Measurements from ENCODE around the gene PDZRN4. TPM values are rescaled to one million over a fixed set of nuclear protein-coding genes. Genes with fewer than 3 reads are reported as not detected.

Gene PDZRN4
- total RNA-seq, 2 donors from 2014 or later = 0.35 to 3.5 TPM

DNA sequence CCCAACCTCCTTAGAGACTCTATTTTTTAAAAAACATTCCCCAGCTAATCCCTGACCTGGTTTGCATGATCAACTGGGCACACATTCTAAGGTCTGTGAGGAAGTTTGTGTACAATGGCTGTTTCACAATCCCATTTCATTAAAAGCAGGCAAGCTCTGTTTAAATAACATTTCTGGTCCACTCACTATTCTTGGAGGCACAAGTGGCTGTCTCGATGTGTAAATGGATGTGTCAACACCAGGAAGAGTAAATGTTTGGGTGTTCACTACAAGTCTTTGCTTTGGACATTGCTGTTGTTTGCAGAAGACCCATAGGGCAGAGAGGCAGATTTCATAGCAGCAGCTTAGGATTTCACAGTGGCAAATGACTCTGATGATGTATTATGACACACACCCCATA lies 98.3 kb downstream of the PDZRN4 start:
- no peak for DNase-seq
- Histone ChIP-seq H3K4me1 (no peaks in the 10 kb centered on the region), H3K9ac (ENCODE audit: low read depth in 2 of 2, low read length in 2 of 2) (no peak overlapping the region), H3K27ac (no peak overlapping the region), H3K36me3 (no peaks in the 10 kb centered on the region), H3K9me3 (no peaks in the 10 kb centered on the region), H3K27me3 (no peaks in the 10 kb centered on the region), H3K4me3 (no peak overlapping the region)
- intact Hi-C loops (cut with DNase I) = no loop called here
- TF ChIP-seq, protein P1, sequence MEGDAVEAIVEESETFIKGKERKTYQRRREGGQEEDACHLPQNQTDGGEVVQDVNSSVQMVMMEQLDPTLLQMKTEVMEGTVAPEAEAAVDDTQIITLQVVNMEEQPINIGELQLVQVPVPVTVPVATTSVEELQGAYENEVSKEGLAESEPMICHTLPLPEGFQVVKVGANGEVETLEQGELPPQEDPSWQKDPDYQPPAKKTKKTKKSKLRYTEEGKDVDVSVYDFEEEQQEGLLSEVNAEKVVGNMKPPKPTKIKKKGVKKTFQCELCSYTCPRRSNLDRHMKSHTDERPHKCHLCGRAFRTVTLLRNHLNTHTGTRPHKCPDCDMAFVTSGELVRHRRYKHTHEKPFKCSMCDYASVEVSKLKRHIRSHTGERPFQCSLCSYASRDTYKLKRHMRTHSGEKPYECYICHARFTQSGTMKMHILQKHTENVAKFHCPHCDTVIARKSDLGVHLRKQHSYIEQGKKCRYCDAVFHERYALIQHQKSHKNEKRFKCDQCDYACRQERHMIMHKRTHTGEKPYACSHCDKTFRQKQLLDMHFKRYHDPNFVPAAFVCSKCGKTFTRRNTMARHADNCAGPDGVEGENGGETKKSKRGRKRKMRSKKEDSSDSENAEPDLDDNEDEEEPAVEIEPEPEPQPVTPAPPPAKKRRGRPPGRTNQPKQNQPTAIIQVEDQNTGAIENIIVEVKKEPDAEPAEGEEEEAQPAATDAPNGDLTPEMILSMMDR (IDR thresholded peaks at IDR 0.05) = no peak

DNA sequence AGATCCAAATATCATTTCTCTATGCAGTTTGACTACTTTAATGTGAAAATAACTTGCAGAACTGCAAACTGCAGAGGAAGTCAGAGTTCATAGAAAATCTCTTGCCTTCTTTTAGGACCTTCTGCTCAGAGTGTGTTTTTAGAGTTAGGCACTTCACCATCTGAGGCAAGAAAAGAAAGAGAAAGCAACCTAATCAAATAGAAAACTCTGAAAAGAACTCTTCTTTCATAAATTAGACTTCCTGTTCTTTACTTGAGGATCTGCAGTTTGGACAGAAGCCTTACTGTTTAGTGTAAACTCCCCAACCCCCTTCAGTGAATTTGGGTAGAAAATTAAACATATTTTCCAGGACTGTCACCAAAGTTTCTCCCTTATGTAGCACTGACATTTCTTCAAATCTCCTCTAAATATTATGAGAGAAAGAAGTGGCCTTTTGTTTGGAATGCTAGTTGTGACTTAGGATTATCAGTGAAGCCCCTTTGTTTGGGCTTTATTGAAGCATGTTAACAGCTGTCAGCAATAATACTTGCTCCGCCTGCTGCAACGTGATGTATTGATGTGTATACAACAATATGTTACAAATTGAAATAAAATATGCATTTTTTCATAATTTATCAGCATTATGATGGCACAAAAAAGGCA lies 99.5 kb downstream of the PDZRN4 start:
- no peak overlapping the region for H3K9ac ChIP-seq (ENCODE audit: low read depth in 2 of 2, low read length in 2 of 2)
- TF ChIP-seq, protein P1 (IDR thresholded peaks at IDR 0.05) = no peak
- no peak for DNase-seq
- H3K4me3 ChIP-seq = no peak overlapping the region
- H3K27ac ChIP-seq = no peak overlapping the region
- H3K36me3 ChIP-seq = no peaks in the 10 kb centered on the region
- no peaks in the 10 kb centered on the region for H3K4me1 ChIP-seq
- intact Hi-C loops (cut with DNase I) = no loop called here
- H3K9me3 ChIP-seq = no peaks in the 10 kb centered on the region
- no peaks in the 10 kb centered on the region for H3K27me3 ChIP-seq

DNA sequence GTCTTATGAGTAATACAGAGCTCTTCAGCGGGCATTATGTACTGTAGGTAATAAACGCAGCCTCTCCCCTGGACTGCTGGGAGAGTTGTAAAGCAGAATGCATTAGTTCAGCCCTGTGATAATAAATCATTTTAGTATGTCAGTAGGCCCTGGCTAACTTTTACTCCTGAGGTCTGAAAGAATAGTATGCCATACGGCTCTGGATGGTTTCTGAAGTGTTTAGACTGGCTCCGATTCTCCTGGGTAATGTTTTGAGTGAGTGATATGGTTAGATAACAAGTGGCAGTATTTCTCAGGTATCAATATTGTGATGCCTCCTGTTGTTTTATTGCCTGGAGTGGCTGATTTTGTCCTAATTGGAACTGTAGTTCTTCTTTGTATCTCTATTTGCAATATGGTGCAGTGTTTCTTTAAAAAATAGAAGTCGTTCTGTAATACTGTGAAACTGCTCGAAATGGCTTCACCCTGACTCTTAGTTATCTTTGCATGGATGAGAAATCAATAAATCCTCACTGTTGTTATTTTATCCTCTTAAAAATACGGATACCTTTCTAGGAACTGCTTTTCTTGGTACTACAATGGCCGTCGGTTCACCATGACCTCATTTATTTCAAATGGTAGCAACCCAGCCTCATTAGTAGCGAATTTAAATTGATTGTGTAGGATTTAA lies 100.2 kb downstream of the PDZRN4 start:
- no peak for DNase-seq
- Histone ChIP-seq H3K27ac (no peak overlapping the region), H3K4me3 (no peak overlapping the region), H3K4me1 (no peaks in the 10 kb centered on the region), H3K27me3 (no peaks in the 10 kb centered on the region), H3K9me3 (no peaks in the 10 kb centered on the region), H3K36me3 (no peaks in the 10 kb centered on the region), H3K9ac (ENCODE audit: low read depth in 2 of 2, low read length in 2 of 2) (no peak overlapping the region)
- intact Hi-C loops (cut with DNase I) = no loop called here
- TF ChIP-seq, protein P1 (IDR thresholded peaks at IDR 0.05) = no peak

DNA sequence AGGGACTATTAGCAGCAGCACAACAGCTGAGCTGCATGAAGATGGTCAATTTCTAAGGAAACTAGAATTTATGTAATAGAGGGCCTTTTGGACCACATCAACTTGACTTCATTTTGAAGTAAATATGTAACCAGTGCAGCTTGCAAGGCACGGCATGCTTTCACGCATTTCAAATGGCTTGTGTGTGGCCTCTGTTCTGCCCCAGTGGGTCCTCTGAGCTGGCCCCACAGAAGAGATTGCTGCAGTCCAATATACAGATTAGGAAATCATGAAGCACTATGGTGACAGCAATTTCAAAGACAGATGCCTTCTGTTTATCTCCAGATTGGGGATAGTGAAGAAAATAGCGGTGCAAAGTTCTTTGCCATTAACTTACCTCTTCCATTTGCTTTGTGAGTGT lies 101.4 kb downstream of the PDZRN4 start:
- no peak for DNase-seq
- TF ChIP-seq, protein P1 (IDR thresholded peaks at IDR 0.05) = no peak
- intact Hi-C loops (cut with DNase I) = no loop called here
- no peaks in the 10 kb centered on the region for H3K36me3 ChIP-seq
- no peaks in the 10 kb centered on the region for H3K27me3 ChIP-seq
- H3K9ac ChIP-seq (ENCODE audit: low read depth in 2 of 2, low read length in 2 of 2) = no peak overlapping the region
- no peaks in the 10 kb centered on the region for H3K9me3 ChIP-seq
- no peak overlapping the region for H3K27ac ChIP-seq
- H3K4me3 ChIP-seq = no peak overlapping the region
- no peaks in the 10 kb centered on the region for H3K4me1 ChIP-seq

DNA sequence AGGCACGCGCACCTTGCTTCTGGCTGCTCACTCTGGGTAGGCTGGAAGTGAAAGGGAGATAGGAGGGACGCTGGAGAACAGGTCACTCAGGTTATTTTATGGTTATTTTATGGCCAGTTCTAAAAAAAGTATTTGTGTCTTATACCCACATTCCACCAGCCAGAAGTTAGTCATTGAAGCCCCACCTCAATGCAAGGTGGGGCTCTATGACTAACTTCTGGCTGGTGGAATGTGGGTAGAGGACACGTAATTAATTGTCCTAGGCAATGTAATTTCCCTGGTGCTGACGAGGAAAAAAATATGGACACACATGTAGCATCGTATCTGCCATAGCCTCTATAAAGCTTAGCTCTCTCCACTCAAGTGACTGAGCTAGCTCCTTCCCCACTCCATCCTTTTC lies 104.9 kb downstream of the PDZRN4 start:
- no peak overlapping the region for H3K9ac ChIP-seq (ENCODE audit: low read depth in 2 of 2, low read length in 2 of 2)

More for the DNA sequence above, 104.9 kb downstream of the PDZRN4 start:
- Histone ChIP-seq H3K36me3 (no peaks in the 10 kb centered on the region), H3K9me3 (no peaks in the 10 kb centered on the region), H3K27me3 (no peaks in the 10 kb centered on the region), H3K4me1 (no peaks in the 10 kb centered on the region), H3K27ac (no peak overlapping the region), H3K4me3 (no peak overlapping the region)
- TF ChIP-seq, protein P1 (IDR thresholded peaks at IDR 0.05) = no peak
- intact Hi-C loops (cut with DNase I) = no loop called here
- no peak for DNase-seq
